Naive B cell (primary cell): ENCODE results near the gene NSMCE1. TPM values are rescaled to one million over a fixed set of nuclear protein-coding genes. Genes with fewer than 3 reads are reported as not detected.

Source experiments
- ATAC-seq, 2 donors: fragments of 150-1000 bp; cut with Tn5 transposase; 2 replicates each; pipeline ENCODE4 v1.10.0; 2021; ENCODE audit warnings: low read depth in 2 of 2, mild to moderate bottlenecking in 2 of 2, moderate library complexity in 2 of 2
- DNase-seq: peaks from one replicate; pipeline ENCODE4 v3.0.0; 2022
- H3K27ac Mint-ChIP-seq, 6 donors: one replicate each; pipeline ENCODE4 v1.8.0; 2020 to 2022; ENCODE audit warnings: mild to moderate bottlenecking in 6 of 6, mixed read lengths in 6 of 6, moderate library complexity in 5 of 6, inconsistent platforms in 2 of 6
- H3K27me3 Mint-ChIP-seq, 3 donors: one replicate each; pipeline ENCODE4 v1.8.0; 2021 to 2022; ENCODE audit warnings: mixed read lengths in 3 of 3, mild to moderate bottlenecking in 1 of 3
- H3K36me3 Mint-ChIP-seq, 2 donors: one replicate each; pipeline ENCODE4 v1.8.0; 2020 to 2022; ENCODE audit warnings: mixed read lengths in 2 of 2, inconsistent platforms in 1 of 2, mild to moderate bottlenecking in 1 of 2
- H3K4me1 Mint-ChIP-seq, 3 donors: one replicate each; pipeline ENCODE4 v1.8.0; 2020 to 2022; ENCODE audit warnings: mixed read lengths in 3 of 3, inconsistent platforms in 1 of 3, mild to moderate bottlenecking in 1 of 3, moderate library complexity in 1 of 3
- H3K4me3 Mint-ChIP-seq, 8 donors: one replicate each; pipeline ENCODE4 v1.8.0; 2020 to 2022; ENCODE audit warnings: mild to moderate bottlenecking in 8 of 8, mixed read lengths in 8 of 8, moderate library complexity in 8 of 8, inconsistent platforms in 2 of 8
- H3K9me3 Mint-ChIP-seq, 7 donors: one replicate each; pipeline ENCODE4 v1.8.0; 2020 to 2022; ENCODE audit warnings: mixed read lengths in 7 of 7, mild to moderate bottlenecking in 5 of 7, inconsistent platforms in 2 of 7, moderate library complexity in 1 of 7
- polyA plus RNA-seq, 6 donors: library from polyadenylated mRNA; unstranded; fragments of 300-500 nt; fragmentation: Illumina TruSeq; gene quantifications; one replicate each; pipeline ENCODE4 v1.2.3, GENCODE V29; 2021; ENCODE audit warnings: low read depth in 6 of 6

The NSMCE1 gene
- polyA plus RNA-seq, 6 donors from 2014 or later, result 178 to 217 (median 195) TPM

DNA sequence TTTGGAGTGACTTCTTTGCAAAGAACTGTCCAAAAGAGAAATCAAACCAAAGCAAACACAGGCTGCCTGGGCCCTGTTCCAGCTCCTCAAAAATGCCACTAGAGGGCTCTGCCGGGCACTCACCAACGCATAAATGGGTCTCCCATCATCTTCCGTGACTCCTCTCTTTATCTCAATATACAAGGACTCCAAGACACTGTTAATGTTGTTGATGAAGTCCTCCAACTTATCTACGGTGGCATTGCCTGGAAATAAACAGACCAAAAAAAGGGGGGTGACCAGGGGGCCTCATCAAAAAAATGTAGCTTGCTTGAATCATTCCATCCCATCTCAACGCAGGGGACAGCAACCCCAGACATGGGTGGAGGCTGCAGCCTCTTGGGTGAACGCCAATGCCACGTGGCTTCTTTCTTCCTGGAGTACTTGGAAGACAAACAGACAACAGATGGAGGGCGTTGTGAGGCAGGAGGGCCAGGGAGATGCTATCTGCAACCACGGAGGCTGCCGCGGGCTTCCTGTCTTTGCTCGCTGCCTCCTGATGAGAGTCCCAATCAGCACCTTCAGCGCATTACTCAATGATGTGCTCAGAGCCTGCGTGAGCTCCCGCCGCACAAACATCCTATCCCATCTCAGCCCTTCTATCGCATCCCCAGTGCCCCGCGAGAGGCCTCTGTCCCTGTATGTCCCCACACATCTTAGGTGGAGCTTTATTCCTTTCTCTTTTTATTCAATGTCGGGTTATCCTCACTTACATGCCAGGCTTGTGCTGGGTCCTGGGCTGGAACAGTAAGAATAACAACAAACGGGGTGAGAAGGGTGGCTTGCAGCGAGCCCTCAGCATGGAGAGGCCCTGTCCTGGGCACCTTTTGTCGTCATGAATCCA lies 33.3 kb downstream of the NSMCE1 start:
- Mint-ChIP-seq H3K9me3 (no peaks in the 10 kb centered on the region), H3K27ac (peak overlapping the region; percentile 78 to 100 (median 94)), H3K4me1 (peaks cover 79 to 99% (median 93%) of the 10 kb centered on the region in 3 donors), H3K27me3 (no peaks in the 10 kb centered on the region), H3K36me3 (no peaks in the 10 kb centered on the region), H3K4me3 (peak overlapping the region; percentile 67 to 90 (median 86))
- peak; percentile 21 to 39 for ATAC-seq
- peak; percentile 59 for DNase-seq

DNA sequence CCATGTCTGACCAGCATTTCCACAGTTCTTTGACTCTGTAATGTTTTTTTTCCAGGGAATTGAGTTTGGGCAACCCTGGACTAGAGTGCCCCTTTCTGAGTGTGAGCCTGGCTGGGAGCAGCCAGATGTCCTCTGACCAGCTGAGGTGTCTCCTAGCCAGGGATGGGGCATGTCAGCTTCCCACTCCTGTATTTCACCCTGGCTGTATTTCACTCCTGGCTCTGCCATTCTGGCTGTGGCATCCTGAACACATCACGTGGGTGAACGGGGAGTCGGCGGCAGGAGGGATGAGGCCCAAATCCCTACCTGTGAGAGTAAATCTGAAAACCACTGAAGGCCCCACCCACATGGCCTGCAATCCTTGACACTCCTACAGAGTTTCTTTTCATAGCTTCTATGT lies 34.0 kb downstream of the NSMCE1 start:
- Mint-ChIP-seq H3K9me3 (no peaks in the 10 kb centered on the region), H3K4me1 (peaks cover 72 to 95% (median 92%) of the 10 kb centered on the region in 3 donors), H3K27ac (peak overlapping the region; percentile 78 to 100 (median 94)), H3K27me3 (no peaks in the 10 kb centered on the region), H3K4me3 (peak overlapping the region; percentile 67 to 90 (median 86)), H3K36me3 (no peaks in the 10 kb centered on the region)
- ATAC-seq, result no peak
- DNase-seq, result no peak

DNA sequence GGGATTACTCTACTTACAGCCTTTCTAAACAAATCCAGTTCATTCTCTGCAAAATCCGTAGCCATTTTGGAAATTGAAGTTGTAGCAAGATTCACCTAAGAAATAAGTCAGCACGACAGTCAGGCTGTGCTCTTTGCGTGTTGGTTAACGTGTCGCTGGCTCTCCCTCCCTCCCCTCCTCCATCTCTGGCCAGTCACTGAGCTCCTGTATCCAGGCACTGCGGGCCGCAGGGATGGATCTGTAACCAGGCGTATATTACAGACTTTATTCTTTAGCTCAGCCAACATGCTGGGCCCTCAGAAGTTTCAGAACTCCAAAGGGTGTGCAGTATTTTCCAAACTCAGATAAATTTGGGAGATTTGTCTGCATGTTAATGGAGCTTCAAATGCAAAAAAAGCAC lies 34.4 kb downstream of the NSMCE1 start:
- Mint-ChIP-seq H3K4me3 (peak overlapping the region in 7 of 8 donors; percentile 9 to 91 (median 85)), H3K9me3 (no peaks in the 10 kb centered on the region), H3K4me1 (peaks cover 71 to 95% (median 92%) of the 10 kb centered on the region in 3 donors), H3K27ac (peak overlapping the region in 4 of 6 donors; percentile 33 to 100 (median 96)), H3K27me3 (no peaks in the 10 kb centered on the region), H3K36me3 (no peaks in the 10 kb centered on the region)
- DNase-seq (no peak), ATAC-seq (no peak)

DNA sequence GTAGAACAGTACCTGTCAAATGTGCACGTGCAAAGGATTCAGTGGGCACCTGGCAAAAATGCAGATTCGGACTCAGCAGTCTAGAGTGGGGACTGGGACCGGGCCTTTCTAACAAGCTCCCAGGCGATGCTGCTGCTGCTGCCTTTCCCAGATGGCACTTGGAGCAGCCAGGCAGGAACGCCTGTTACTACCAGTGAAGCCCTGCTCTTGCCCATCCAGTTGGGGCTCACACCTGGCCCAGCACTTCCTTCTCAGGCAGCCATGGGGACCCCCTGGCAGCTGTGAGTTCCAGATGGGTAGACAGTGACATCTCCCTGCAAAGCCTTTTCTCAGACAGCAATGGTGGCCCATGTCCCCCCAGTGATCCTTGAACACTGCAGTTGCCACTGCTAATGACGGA lies 34.8 kb downstream of the NSMCE1 start:
- ATAC-seq (no peak), DNase-seq (no peak)
- Mint-ChIP-seq H3K4me1 (peaks cover 73 to 95% (median 92%) of the 10 kb centered on the region in 3 donors), H3K9me3 (no peaks in the 10 kb centered on the region), H3K27ac (peak overlapping the region in 4 of 6 donors; percentile 92 to 100 (median 99)), H3K4me3 (peak overlapping the region in 6 of 8 donors; percentile 25 to 91 (median 87)), H3K27me3 (no peaks in the 10 kb centered on the region), H3K36me3 (no peaks in the 10 kb centered on the region)

DNA sequence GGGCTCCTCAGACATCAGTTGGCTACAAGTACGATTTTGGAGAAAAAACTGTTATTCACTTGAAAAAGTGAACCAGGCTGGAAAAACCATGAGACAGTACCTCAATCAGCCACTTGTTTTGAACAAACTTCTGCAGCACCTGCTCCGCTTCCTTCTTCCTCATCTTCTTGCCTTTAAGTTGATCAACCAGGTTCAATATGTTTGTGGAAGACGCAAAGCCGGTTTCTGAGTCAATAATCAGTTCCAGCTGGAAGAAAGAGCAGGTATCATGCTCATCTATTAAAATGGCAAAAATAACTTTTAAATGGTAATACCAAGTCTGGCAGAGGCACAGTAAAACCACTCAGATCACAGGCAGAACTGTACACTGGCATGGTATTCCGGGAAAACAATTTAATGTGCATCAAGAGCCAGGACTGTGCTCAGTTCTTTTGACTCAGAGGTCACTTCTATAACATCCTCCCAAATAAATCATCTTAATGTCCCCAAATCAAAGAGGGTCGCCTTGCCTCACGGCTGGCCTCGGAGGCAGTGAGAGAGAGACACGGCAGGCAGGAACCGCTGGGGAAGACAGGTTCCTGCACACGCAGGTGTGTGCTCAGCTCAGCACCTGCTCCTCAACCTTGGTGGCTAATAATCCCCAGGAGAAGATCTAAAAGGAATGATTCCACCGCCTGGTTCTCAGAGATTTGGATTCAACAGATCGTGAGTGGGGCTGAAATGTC lies 35.5 kb downstream of the NSMCE1 start:
- peak overlapping the region; percentile 42 to 91 (median 78) for H3K4me3 Mint-ChIP-seq
- no peaks in the 10 kb centered on the region for H3K36me3 Mint-ChIP-seq
- no peaks in the 10 kb centered on the region for H3K27me3 Mint-ChIP-seq
- peaks cover 68 to 94% (median 91%) of the 10 kb centered on the region in 3 donors for H3K4me1 Mint-ChIP-seq
- peak overlapping the region; percentile 30 to 100 (median 99) for H3K27ac Mint-ChIP-seq
- no peaks in the 10 kb centered on the region for H3K9me3 Mint-ChIP-seq
- DNase-seq (no peak), ATAC-seq (no peak)

DNA sequence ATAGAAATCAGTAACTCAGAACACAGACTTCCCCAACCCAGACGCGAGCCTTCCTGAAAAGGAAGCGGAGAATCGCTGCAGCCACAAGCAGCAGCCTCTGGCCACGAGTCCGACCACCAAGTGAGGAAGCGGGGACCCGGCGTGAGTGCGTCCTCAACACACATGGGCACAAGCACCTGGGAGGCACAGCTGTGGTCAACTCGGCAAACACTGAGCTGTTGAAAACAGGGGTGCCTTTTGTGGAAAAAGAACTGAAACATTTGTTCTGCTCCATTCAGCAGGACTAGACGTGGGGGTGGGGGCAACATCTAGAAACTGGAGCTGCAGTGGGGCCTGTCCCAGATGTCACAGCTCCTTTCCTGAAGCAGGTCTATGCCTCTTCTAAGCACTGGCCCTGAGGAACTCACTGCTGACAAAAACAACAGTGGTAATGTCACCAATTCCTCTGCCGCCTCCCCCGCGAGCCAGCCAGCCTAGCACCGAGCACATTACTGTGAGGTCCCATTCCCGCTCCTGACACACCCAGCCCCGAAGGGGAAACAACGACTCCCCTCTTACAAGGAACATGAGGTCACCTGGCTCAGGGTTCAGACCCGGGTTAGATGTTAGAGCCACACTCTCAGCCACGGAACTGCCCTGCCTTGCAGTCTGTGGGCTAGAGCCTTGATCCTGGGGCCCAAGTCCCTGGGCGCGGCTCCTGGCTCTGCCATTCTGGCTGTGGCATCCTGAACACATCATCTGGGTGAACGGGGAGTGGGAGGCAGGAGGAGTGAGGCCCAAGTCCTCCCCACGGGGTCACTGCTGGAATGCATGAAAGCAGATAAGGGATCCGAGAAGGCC lies 36.3 kb downstream of the NSMCE1 start:
- H3K4me1 Mint-ChIP-seq, result peaks cover 63 to 94% (median 89%) of the 10 kb centered on the region in 3 donors
- H3K36me3 Mint-ChIP-seq, result no peaks in the 10 kb centered on the region
- peak overlapping the region; percentile 63 to 91 (median 78) for H3K4me3 Mint-ChIP-seq
- H3K9me3 Mint-ChIP-seq, result no peaks in the 10 kb centered on the region
- no peaks in the 10 kb centered on the region for H3K27me3 Mint-ChIP-seq
- ATAC-seq (peak; percentile 73 to 76), DNase-seq (peak; percentile 88)
- H3K27ac Mint-ChIP-seq, result peak overlapping the region; percentile 92 to 100 (median 99)

DNA sequence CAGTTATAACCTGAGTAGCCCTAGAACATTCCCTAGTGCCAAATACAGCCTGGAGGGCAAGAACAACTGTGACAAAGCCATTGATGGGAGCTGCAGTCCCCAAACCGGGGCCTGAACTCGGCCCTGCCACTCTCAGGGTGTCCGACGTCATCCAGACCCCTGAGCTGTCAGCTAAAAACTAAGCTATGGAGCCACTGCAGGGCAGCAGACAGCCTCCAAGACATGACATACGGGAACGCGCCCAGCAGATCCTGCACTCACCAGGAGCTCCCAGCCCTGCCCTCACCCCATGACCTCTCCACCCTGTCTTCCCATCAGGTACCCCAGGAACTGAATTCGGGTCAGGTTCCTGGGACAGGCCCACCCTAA lies 36.9 kb downstream of the NSMCE1 start:
- Mint-ChIP-seq H3K27me3 (no peaks in the 10 kb centered on the region), H3K36me3 (no peaks in the 10 kb centered on the region), H3K9me3 (no peaks in the 10 kb centered on the region), H3K4me1 (peaks cover 61 to 94% (median 89%) of the 10 kb centered on the region in 3 donors), H3K4me3 (peak overlapping the region; percentile 63 to 91 (median 78)), H3K27ac (peak overlapping the region; percentile 92 to 100 (median 99))
- peak; percentile 4 to 6 for ATAC-seq
- DNase-seq, result no peak

DNA sequence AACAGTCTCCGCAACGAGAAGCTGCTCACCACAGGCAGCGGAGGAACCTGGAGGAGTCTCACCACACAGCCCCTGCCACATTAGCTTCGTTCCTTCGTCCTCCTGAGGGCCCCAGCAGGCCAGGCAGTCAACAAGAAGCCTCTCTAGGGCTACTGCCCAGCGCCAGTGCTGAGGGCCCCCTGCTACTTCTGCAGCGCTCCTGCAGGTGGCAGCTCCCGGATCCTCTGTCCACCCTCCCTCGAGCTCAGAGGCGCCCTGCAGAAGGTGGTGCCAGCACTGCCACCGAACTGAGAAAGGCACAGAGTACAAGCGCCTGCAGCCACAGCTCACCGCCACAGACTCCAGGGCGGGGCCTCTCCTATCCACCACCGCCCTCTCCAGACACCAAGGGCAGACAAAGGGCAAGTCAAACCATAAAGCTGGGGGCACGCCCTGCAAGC lies 38.0 kb downstream of the NSMCE1 start:
- Mint-ChIP-seq H3K27me3 (no peaks in the 10 kb centered on the region), H3K27ac (peak overlapping the region; percentile 30 to 99 (median 94)), H3K4me1 (peaks cover 63 to 96% (median 94%) of the 10 kb centered on the region in 3 donors), H3K4me3 (peak overlapping the region; percentile 44 to 91 (median 84)), H3K36me3 (peaks cover 0 to 4% of the 10 kb centered on the region in 2 donors), H3K9me3 (no peaks in the 10 kb centered on the region)
- ATAC-seq, result peak; percentile 21 to 37
- peak; percentile 53 for DNase-seq

DNA sequence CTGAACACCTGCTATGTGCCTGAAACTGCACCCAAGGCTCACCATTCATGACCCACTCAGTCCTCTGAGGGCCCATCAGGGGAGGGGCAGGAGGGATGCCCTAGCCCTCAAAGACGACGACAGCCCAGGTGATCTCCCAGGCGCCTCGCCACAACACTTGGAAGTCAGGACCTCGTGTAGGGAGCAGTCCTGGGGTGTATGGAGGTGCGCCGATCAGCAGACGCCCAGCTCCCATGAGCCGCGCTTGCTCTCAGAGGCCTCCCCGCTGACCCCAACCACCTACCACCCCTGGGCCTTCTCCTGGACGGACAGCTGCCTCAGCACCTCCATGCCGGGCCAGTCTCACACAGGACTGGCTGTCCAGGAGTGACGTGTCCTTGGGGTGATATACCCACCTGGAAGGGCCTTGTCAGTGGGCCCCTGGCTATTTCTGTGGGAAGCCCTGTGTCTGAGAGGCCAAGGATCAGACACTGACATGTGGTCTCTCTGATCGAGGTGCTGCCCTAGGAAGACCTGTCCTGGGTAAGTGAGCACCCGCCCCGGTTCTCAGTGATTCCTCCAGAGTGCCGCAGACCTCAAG lies 38.6 kb downstream of the NSMCE1 start:
- peak overlapping the region in 4 of 6 donors; percentile 89 to 99 (median 94) for H3K27ac Mint-ChIP-seq
- peak overlapping the region; percentile 9 to 91 (median 74) for H3K4me3 Mint-ChIP-seq
- H3K27me3 Mint-ChIP-seq, result no peaks in the 10 kb centered on the region
- ATAC-seq (no peak), DNase-seq (no peak)
- peaks cover 0 to 4% of the 10 kb centered on the region in 2 donors for H3K36me3 Mint-ChIP-seq
- no peaks in the 10 kb centered on the region for H3K9me3 Mint-ChIP-seq
- H3K4me1 Mint-ChIP-seq, result peaks cover 57 to 96% (median 90%) of the 10 kb centered on the region in 3 donors

DNA sequence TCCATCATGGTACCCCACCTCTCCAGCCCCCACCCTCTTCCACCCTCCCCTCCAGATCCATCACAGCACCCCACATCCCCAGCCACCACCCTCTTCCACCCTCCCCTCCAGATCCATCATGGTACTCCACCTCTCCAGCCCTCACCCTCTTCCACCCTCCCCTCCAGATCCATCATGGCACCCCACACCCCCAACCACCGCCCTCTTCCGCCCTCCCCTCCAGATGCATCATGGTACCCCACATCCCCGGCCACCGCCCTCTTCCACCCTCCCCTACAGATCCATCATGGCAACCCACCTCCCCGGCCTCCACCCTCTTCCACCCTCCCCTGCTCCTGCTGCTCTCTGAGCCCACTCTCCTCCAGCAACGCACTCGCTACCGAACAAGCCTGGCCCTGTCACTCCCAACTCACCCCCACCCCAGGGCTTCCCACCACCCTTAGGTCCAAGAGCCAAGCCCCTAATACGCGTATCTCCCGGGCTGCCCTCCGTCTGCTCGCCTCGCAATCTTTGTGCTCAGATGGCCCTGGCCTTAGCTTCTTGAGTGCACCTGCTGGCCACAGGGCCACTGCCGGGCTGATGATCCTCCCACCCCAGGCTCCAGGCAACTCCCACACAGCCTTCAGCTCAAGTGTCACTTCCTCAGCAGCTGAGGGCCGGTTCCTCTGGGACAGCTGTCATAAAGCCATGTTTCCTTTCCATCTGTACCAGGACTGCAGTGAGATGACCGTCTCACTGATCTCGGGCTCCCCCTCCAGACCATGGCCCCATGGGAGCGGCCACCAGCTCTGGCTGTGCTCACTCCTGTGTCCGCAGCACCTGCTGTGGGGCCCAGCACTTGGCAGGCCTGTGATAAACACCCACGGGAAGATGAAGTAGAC lies 39.7 kb downstream of the NSMCE1 start:
- ATAC-seq (no peak), DNase-seq (no peak)
- peak overlapping the region in 7 of 8 donors; percentile 56 to 87 (median 69) for H3K4me3 Mint-ChIP-seq
- H3K36me3 Mint-ChIP-seq, result peaks cover 4 to 5% of the 10 kb centered on the region in 2 donors
- H3K27me3 Mint-ChIP-seq, result no peaks in the 10 kb centered on the region
- H3K27ac Mint-ChIP-seq, result peak overlapping the region; percentile 44 to 98 (median 80)
- H3K9me3 Mint-ChIP-seq, result no peaks in the 10 kb centered on the region
- peaks cover 53 to 88% (median 88%) of the 10 kb centered on the region in 3 donors for H3K4me1 Mint-ChIP-seq

DNA sequence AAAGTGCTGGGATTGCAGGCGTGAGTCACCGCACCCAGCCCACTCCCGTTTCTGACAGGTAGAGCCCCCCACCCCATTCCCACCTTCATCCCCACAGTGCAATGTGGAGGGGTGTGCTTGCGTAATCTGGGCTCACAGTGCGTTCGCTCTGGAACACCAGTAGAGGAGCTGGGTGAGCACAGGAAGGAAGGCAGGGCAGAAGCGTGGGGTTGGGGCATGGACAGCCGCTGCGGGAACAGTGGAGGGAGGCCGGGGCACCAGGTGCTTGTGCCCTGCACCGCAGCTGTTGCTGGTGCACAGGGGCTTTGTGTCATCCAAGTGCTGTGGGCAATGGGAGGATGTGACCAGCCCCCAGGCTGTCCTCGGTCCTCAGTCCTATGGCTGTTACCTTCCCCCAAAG lies 40.5 kb downstream of the NSMCE1 start:
- H3K27me3 Mint-ChIP-seq, result no peaks in the 10 kb centered on the region
- ATAC-seq (no peak), DNase-seq (no peak)
- peaks cover 47 to 82% (median 81%) of the 10 kb centered on the region in 3 donors for H3K4me1 Mint-ChIP-seq
- H3K9me3 Mint-ChIP-seq, result no peaks in the 10 kb centered on the region
- peak overlapping the region in 4 of 6 donors; percentile 38 to 91 (median 72) for H3K27ac Mint-ChIP-seq
- H3K4me3 Mint-ChIP-seq, result peak overlapping the region in 6 of 8 donors; percentile 4 to 55 (median 26)
- H3K36me3 Mint-ChIP-seq, result peaks cover 4 to 8% of the 10 kb centered on the region in 2 donors
